SK-N-SH (cell line): ENCODE results near the gene GPT2. TPM values are rescaled to one million over a fixed set of nuclear protein-coding genes. Genes with fewer than 3 reads are reported as not detected.

Source experiments
- CTCF ChIA-PET: fragments of 300-600, 350-600 bp; formaldehyde crosslinking; extraction: SDS; loops from one replicate; lab custom pipeline; 2021; lab: Yijun Ruan, JAX
- POLR2A ChIA-PET: fragments of 350-600 bp; sonication (Branson Sonifier 250); formaldehyde crosslinking; extraction: SDS; loops from one replicate; lab custom pipeline; 2020; ENCODE audit warnings: antibody characterized with exemption, inconsistent platforms; lab: Yijun Ruan, JAX
- DNase-seq: peaks from one replicate; pipeline ENCODE4 v3.0.0; 2012
- H2AFZ ChIP-seq: fragments of 200-600 bp; sonication (generic); 2 replicates; pipeline ENCODE4 v1.8.1; 2016; ENCODE audit warnings: antibody characterized with exemption, mild to moderate bottlenecking, low read depth
- H3F3A ChIP-seq: fragments of 200-600 bp; sonication (generic); replicated peaks from 2 replicates; pipeline ENCODE3; 2016; ENCODE audit warnings: antibody characterized with exemption, mild to moderate bottlenecking; ENCODE audit not compliant: insufficient read depth
- H3K27ac ChIP-seq, 2 experiments: fragments of 200-500 bp in 1 of 2; fragments of 200-600 bp in 1 of 2; sonication (Bioruptor generic) in 1 of 2; sonication (generic), shearing (Covaris generic) in 1 of 2; 2 replicates each; pipeline versions ENCODE4 v1.5.1 to v1.6.1; 2014 to 2016; ENCODE audit warnings: low read depth in 2 of 2, inconsistent platforms in 1 of 2, low read length in 1 of 2, mild to moderate bottlenecking in 1 of 2, mixed read lengths in 1 of 2
- H3K27me3 ChIP-seq: fragments of 200-600 bp; sonication (generic), shearing (Covaris generic); 2 replicates; pipeline ENCODE4 v1.6.1; 2016; ENCODE audit warnings: mixed run types; ENCODE audit not compliant: insufficient read depth
- H3K36me3 ChIP-seq, 2 experiments: fragments of 200-500 bp in 1 of 2; fragments of 200-600 bp in 1 of 2; sonication (Bioruptor generic) in 1 of 2; sonication (generic) in 1 of 2; replicated peaks in 1 of 2; 2 replicates each; pipeline versions ENCODE3 to v1.5.1; 2014 to 2016; ENCODE audit warnings: low read length in 1 of 2, mild to moderate bottlenecking in 1 of 2; ENCODE audit not compliant: insufficient read depth in 2 of 2, control insufficient read depth in 1 of 2
- H3K4me1 ChIP-seq, 2 experiments: fragments of 200-500 bp in 1 of 2; fragments of 200-600 bp in 1 of 2; sonication (Bioruptor generic) in 1 of 2; sonication (generic), shearing (Covaris generic) in 1 of 2; 2 replicates each; pipeline versions ENCODE4 v1.5.1 to v1.6.1; 2014 to 2016; ENCODE audit warnings: low read depth in 1 of 2, low read length in 1 of 2, mixed run types in 1 of 2; ENCODE audit not compliant: insufficient read depth in 2 of 2, control insufficient read depth in 1 of 2
- H3K4me2 ChIP-seq: fragments of 200-600 bp; sonication (generic), shearing (Covaris generic); 2 replicates; pipeline ENCODE4 v1.6.1; 2017; ENCODE audit warnings: mixed run types
- H3K4me3 ChIP-seq, 2 experiments: fragments of 200-500 bp in 1 of 2; fragments of 200-600 bp in 1 of 2; sonication (Bioruptor generic) in 1 of 2; sonication (generic), shearing (Covaris generic) in 1 of 2; 2 replicates each; pipeline versions ENCODE4 v1.5.1 to v1.8.1; 2014 to 2016; ENCODE audit warnings: low read depth in 2 of 2, inconsistent platforms in 1 of 2, low read length in 1 of 2, mild to moderate bottlenecking in 1 of 2, mixed read lengths in 1 of 2, moderate library complexity in 1 of 2
- H3K79me2 ChIP-seq: fragments of 200-600 bp; sonication (generic); 2 replicates; pipeline ENCODE4 v1.8.1; 2017; ENCODE audit warnings: mild to moderate bottlenecking; ENCODE audit not compliant: insufficient read depth
- H3K9ac ChIP-seq: fragments of 200-600 bp; sonication (generic); 2 replicates; pipeline ENCODE4 v1.6.1; 2017; ENCODE audit warnings: mixed run types
- H3K9me2 ChIP-seq: fragments of 200-600 bp; sonication (generic); 2 replicates; pipeline ENCODE4 v1.6.1; 2017; ENCODE audit warnings: mixed run types
- H3K9me3 ChIP-seq: fragments of 200-600 bp; sonication (generic); 2 replicates; pipeline ENCODE4 v1.6.1; 2017; ENCODE audit warnings: mixed run types, mild to moderate bottlenecking, moderate library complexity
- H4K20me1 ChIP-seq: fragments of 200-600 bp; sonication (generic); 2 replicates; pipeline ENCODE4 v1.6.1; 2017; ENCODE audit warnings: mild to moderate bottlenecking, mixed run types; ENCODE audit not compliant: insufficient read depth
- ELF1 ChIP-seq: IDR thresholded peaks from 2 replicates; pipeline ENCODE4 v1.4.0; 2012
- EZH2phosphoT487 ChIP-seq: fragments of 200-600 bp; sonication (generic); IDR thresholded peaks from 2 replicates; pipeline ENCODE4 v1.6.1; 2017; ENCODE audit warnings: low read depth, mixed run types, mild to moderate bottlenecking, antibody characterized with exemption, moderate library complexity, borderline replicate concordance
- GATA2 ChIP-seq: sonication (generic); formaldehyde crosslinking; IDR thresholded peaks from 2 replicates; pipeline ENCODE4 v1.5.0; 2020; ENCODE audit warnings: mild to moderate bottlenecking, missing genetic modification reagents
- IRF3 ChIP-seq: fragments of 150-350 bp; IDR thresholded peaks from 2 replicates; pipeline ENCODE4 v1.6.1; 2016; ENCODE audit warnings: mild to moderate bottlenecking, low read depth, low read length
- JUND ChIP-seq: IDR thresholded peaks from 2 replicates; pipeline ENCODE4 v1.4.0; 2012
- MAX ChIP-seq: IDR thresholded peaks from 2 replicates; pipeline ENCODE4 v1.4.0; 2012; ENCODE audit warnings: low read depth
- PBX3 ChIP-seq: IDR thresholded peaks from 2 replicates; pipeline ENCODE4; 2012
- RFX5 ChIP-seq: IDR thresholded peaks from 2 replicates; pipeline ENCODE4 v1.6.1; 2012; ENCODE audit warnings: mild to moderate bottlenecking, improper control_type of control experiment, low read length
- SMC3 ChIP-seq: IDR thresholded peaks from 2 replicates; pipeline ENCODE4 v1.6.1; 2012; ENCODE audit warnings: low read depth, low read length, improper control_type of control experiment
- TEAD4 ChIP-seq: IDR thresholded peaks from 2 replicates; pipeline ENCODE4 v1.4.0; 2012; ENCODE audit warnings: mild to moderate bottlenecking, borderline replicate concordance; ENCODE audit not compliant: insufficient read depth
- YY1 ChIP-seq: IDR thresholded peaks from 2 replicates; pipeline ENCODE4 v1.4.0; 2012; ENCODE audit warnings: low read depth, mild to moderate bottlenecking
- WGBS: methylation state at CpG from one replicate; pipeline ENCODE4 v1.1.6; 2017; ENCODE audit warnings: low lambda C conversion rate; 5-methylcytosine and 5-hydroxymethylcytosine counted together
- polyA plus RNA-seq, 3 experiments: library from polyadenylated mRNA; depleted of rRNA; stranded (reverse); fragments of >200 nt; gene quantifications; 2 replicates each; pipeline ENCODE4 v1.2.3, GENCODE V29; 2012

The GPT2 gene
- polyA plus RNA-seq, 1 of the 3 experiments (the other 2 are of a cell fraction), result 19.9 TPM

GRCh38 chr16:46836534-46837530 lies 47.3 kb upstream of the GPT2 start:
- H3F3A ChIP-seq, result peaks cover 3% of the 10 kb centered on the region
- H3K4me2 ChIP-seq, result no peak overlapping the region
- TF ChIP-seq PBX3 (no peak), SMC3 (no peak), TEAD4 (no peak), EZH2phosphoT487 (no peak), MAX (no peak), RFX5 (no peak), IRF3 (no peak), YY1 (no peak), JUND (no peak), GATA2 (CRISPR knock-in tag) (no peak)
- TF ChIP-seq, all 33 proteins: peak for 0
- Histone ChIP-seq H3K9ac (no peak overlapping the region), H3K36me3 (no peaks in the 10 kb centered on the region), H3K9me3 (no peaks in the 10 kb centered on the region), H3K27ac (no peak overlapping the region), H4K20me1 (no peaks in the 10 kb centered on the region), H3K9me2 (no peaks in the 10 kb centered on the region), H3K27me3 (no peaks in the 10 kb centered on the region), H3K79me2 (no peaks in the 10 kb centered on the region), H3K4me3 (no peak overlapping the region), H2AFZ (no peak overlapping the region), H3K4me1 (0 out of 4 replicates have a peak, but pooled peaks cover 0 to 2% of the 10 kb centered on the region in 2 experiments)
- 83% methylated on average over 6 of the region's 6 CpGs for whole genome bisulfite sequencing
- CTCF ChIA-PET, result interaction anchor here (1.3 kb wide), 1 partner anchor 72 kb away, joined by 4 read pairs; no protein-coding TSS in a partner anchor
- POLR2A ChIA-PET, result no interaction called here
- DNase-seq, result no peak

GRCh38 chr16:46839986-46840443 lies 44.1 kb upstream of the GPT2 start:
- H3K9me3 ChIP-seq, result no peaks in the 10 kb centered on the region
- H3K9ac ChIP-seq, result no peak overlapping the region
- H3F3A ChIP-seq, result no peaks in the 10 kb centered on the region
- no peaks in the 10 kb centered on the region for H3K79me2 ChIP-seq
- ChIA-PET POLR2A (no interaction called here), CTCF (interaction anchor here (0.7 to 3.5 kb wide), 5 partner anchors 12 to 166 kb away, joined by 3 to 17 read pairs (median 3); no protein-coding TSS in a partner anchor)
- no peaks in the 10 kb centered on the region for H3K36me3 ChIP-seq
- no peak for DNase-seq
- no peak overlapping the region for H3K4me2 ChIP-seq
- no peaks in the 10 kb centered on the region for H3K9me2 ChIP-seq
- no peak for TF ChIP-seq ELF1
- no peaks in the 10 kb centered on the region for H4K20me1 ChIP-seq
- H3K4me3 ChIP-seq, result no peak overlapping the region
- 78% methylated on average over 11 of the region's 11 CpGs for WGBS
- H3K4me1 ChIP-seq, result no peaks in the 10 kb centered on the region
- H3K27ac ChIP-seq, result no peak overlapping the region
- H3K27me3 ChIP-seq, result no peaks in the 10 kb centered on the region
- H2AFZ ChIP-seq, result no peak overlapping the region
